ENCODE measurements around the gene SIRPG.

DNA sequence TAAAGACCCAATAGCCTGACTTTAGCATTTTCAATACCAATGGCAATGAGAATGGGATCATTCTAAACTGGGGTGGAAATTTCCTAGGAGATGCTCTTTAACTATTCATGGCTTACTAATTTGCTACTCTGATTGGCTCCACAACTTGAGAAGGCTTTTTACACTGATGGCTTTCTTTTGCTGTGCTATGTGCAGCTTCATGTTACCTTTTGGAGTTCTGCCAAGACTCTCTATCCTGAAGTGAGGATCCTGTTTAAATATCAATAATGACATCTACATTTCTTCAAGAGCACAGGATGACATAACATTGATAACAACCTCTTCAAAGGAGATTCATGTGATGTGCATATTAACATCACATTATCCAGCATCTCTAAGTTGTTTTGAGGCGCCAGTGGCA lies 43.4 kb upstream of the SIRPG start:
- no peak for TF ChIP-seq POLR2A (IDR thresholded peaks at IDR 0.05; ENCODE audit: low read depth, low read length)
- no peak for TF ChIP-seq POLR2AphosphoS5 (IDR thresholded peaks at IDR 0.05; ENCODE audit: low read depth, low read length)
- TF ChIP-seq TAF1 (IDR thresholded peaks at IDR 0.05; ENCODE audit: borderline replicate concordance, low read depth, low read length) = no peak

Data from GM12892 (cell line).